ENCODE data around the gene TMEM59L. TPM values are rescaled to one million over a fixed set of nuclear protein-coding genes. Genes with fewer than 3 reads are reported as not detected.

The TMEM59L gene
- total RNA-seq, 6 donors from 2014 or later, result 0.30 to 2.8 (median 1.0) TPM; not detected in 2

DNA sequence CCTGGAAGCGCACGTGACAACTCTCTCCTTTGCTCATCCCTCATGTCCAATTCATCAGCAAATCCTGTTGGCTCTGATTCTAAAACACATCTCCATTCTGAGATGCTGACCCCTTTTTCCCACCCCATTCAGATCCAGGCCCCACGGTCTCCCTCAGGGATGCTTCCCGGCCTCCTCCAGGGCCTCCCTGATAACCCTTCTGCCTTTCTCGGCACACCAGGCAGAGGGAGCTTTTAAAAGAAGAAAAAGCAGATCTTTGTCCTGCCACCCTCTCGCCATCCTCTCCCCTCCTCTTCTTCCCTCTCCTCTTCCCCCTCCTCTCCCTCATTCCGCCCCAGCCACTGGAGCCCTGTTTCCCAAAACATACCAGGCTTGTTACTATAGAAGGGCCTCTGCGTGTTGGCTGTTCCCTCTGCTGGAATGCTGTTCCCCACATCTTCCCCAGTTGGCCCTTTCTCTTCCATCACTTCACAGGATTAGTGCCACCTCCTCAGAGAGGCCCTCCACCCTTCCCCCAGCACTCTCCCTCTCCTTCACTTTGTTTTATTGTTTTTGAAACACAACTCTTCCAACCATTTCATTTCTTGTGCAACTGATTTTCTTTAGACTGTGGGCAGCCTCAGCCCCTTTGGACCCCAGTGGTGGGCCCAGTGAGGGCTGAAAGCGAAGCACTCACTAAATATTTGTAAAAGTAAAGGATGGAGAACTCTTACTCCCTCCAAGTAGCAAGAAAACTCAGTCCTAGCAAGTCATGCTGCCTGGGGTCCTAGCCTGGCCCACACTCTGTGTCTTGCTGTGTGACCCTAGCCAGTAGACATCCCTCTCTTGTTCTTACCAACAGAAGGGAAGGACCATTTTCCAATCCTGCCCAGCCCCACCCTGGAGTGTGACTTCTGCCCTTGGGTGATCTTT, 3.6 kb upstream of the TMEM59L start:
- ATAC-seq (ENCODE audit: low FRiP score in 2 of 2) (no peak), DNase-seq (no peak)
- no peaks in the 10 kb centered on the region for H3K9me3 ChIP-seq
- peaks cover 48 to 71% (median 53%) of the 10 kb centered on the region in 4 donors for H3K4me1 ChIP-seq
- no peak overlapping the region for H3K27ac ChIP-seq
- H3K27me3 ChIP-seq, result peaks cover 2 to 86% (median 54%) of the 10 kb centered on the region in 4 donors
- no peak for TF ChIP-seq POLR2AphosphoS5 (IDR thresholded peaks at IDR 0.05)
- TF ChIP-seq, protein P1, sequence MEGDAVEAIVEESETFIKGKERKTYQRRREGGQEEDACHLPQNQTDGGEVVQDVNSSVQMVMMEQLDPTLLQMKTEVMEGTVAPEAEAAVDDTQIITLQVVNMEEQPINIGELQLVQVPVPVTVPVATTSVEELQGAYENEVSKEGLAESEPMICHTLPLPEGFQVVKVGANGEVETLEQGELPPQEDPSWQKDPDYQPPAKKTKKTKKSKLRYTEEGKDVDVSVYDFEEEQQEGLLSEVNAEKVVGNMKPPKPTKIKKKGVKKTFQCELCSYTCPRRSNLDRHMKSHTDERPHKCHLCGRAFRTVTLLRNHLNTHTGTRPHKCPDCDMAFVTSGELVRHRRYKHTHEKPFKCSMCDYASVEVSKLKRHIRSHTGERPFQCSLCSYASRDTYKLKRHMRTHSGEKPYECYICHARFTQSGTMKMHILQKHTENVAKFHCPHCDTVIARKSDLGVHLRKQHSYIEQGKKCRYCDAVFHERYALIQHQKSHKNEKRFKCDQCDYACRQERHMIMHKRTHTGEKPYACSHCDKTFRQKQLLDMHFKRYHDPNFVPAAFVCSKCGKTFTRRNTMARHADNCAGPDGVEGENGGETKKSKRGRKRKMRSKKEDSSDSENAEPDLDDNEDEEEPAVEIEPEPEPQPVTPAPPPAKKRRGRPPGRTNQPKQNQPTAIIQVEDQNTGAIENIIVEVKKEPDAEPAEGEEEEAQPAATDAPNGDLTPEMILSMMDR (IDR thresholded peaks at IDR 0.05), result no peak
- no peak for TF ChIP-seq EP300 (IDR thresholded peaks at IDR 0.05)
- no peak for TF ChIP-seq POLR2A (IDR thresholded peaks at IDR 0.05)
- H3K36me3 ChIP-seq, result no peaks in the 10 kb centered on the region
- 54 to 58% methylated on average over 9 of the region's 9 CpGs for WGBS, 2 donors
- H3K4me3 ChIP-seq, result no peak overlapping the region

DNA sequence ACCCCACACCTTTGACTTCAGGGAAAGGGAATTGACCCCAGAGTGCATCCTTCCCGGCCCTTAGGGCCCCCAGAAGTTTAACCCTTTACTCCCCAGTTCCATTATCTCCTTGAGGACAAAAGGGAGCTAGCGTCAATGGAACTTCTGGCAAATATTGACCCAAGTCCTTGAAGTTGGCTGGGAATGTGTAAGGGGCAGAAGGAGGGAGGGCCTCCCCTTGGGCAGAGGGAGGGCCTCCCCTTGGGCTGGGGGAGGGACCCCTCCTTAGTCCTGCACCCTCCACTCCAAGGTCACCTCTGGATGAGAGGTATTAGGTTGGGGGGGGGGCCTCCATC, 3.0 kb upstream of the TMEM59L start:
- no peaks in the 10 kb centered on the region for H3K36me3 ChIP-seq
- peaks cover 48 to 70% (median 52%) of the 10 kb centered on the region in 4 donors for H3K4me1 ChIP-seq
- 32 to 38% methylated on average over 2 of the region's 2 CpGs for whole genome bisulfite sequencing, 2 donors
- DNase-seq (no peak), ATAC-seq (ENCODE audit: low FRiP score in 2 of 2) (peak in 1 of 2 donors; percentile 60)
- H3K4me3 ChIP-seq, result no peak overlapping the region
- peaks cover 2 to 81% (median 53%) of the 10 kb centered on the region in 4 donors for H3K27me3 ChIP-seq
- no peaks in the 10 kb centered on the region for H3K9me3 ChIP-seq
- TF ChIP-seq POLR2AphosphoS5 (IDR thresholded peaks at IDR 0.05), result no peak
- TF ChIP-seq EP300 (IDR thresholded peaks at IDR 0.05), result no peak
- no peak for TF ChIP-seq POLR2A (IDR thresholded peaks at IDR 0.05)
- TF ChIP-seq, protein P1 (IDR thresholded peaks at IDR 0.05), result no peak
- no peak overlapping the region for H3K27ac ChIP-seq

- H3K27me3 ChIP-seq, result peaks cover 2 to 77% (median 50%) of the 10 kb centered on the region in 4 donors
- H3K27ac ChIP-seq, result no peak overlapping the region
- peaks cover 48 to 68% (median 52%) of the 10 kb centered on the region in 4 donors for H3K4me1 ChIP-seq
- DNase-seq (no peak), ATAC-seq (ENCODE audit: low FRiP score in 2 of 2) (no peak)
- TF ChIP-seq POLR2A (IDR thresholded peaks at IDR 0.05), result no peak
- no peak for TF ChIP-seq POLR2AphosphoS5 (IDR thresholded peaks at IDR 0.05)
- TF ChIP-seq EP300 (IDR thresholded peaks at IDR 0.05), result no peak
- TF ChIP-seq, protein P1 (IDR thresholded peaks at IDR 0.05), result no peak
- no peaks in the 10 kb centered on the region for H3K9me3 ChIP-seq
- H3K36me3 ChIP-seq, result no peaks in the 10 kb centered on the region
- no peak overlapping the region for H3K4me3 ChIP-seq
- 23% methylated on average over 3 of the region's 3 CpGs; no CpG with 5 or more reads in 1 of the 2 donors for WGBS, 2 donors
Observed at GRCh38 chr19:18610245-18610555, 2.5 kb upstream of the TMEM59L start.

GRCh38 chr19:18610556-18611326, 1.9 kb upstream of the TMEM59L start:
- WGBS, 2 donors, result 4 to 5% methylated on average over 9 to 22 of the region's 45 CpGs
- H3K27me3 ChIP-seq, result peaks cover 2 to 72% (median 47%) of the 10 kb centered on the region in 4 donors
- H3K36me3 ChIP-seq, result no peaks in the 10 kb centered on the region
- ATAC-seq (ENCODE audit: low FRiP score in 2 of 2) (no peak), DNase-seq (peak in 1 of 2 donors; percentile 82)
- H3K27ac ChIP-seq, result no peak overlapping the region
- peaks cover 47 to 62% (median 52%) of the 10 kb centered on the region in 4 donors for H3K4me1 ChIP-seq
- H3K9me3 ChIP-seq, result no peaks in the 10 kb centered on the region
- TF ChIP-seq EP300 (IDR thresholded peaks at IDR 0.05), result no peak
- TF ChIP-seq POLR2AphosphoS5 (IDR thresholded peaks at IDR 0.05), result no peak
- TF ChIP-seq POLR2A (IDR thresholded peaks at IDR 0.05), result no peak
- TF ChIP-seq, protein P1 (IDR thresholded peaks at IDR 0.05), result no peak
- H3K4me3 ChIP-seq, result no peak overlapping the region
